Measurements from ENCODE around the gene MMS22L. TPM values are rescaled to one million over a fixed set of nuclear protein-coding genes. Genes with fewer than 3 reads are reported as not detected.
"Not testable (repeated sequence)": the region's sequence is repeated elsewhere in the genome, so short reads cannot be mapped to it uniquely, and the experiment has no call there.

The MMS22L gene
- total RNA-seq, 2 experiments from 2014 or later, result 41.3 to 50.9 TPM

- no peak overlapping the region for H3K27ac Mint-ChIP-seq
- peaks cover 8% of the 10 kb centered on the region for H3K36me3 Mint-ChIP-seq
- H3K4me3 Mint-ChIP-seq, result no peak overlapping the region
- no peaks in the 10 kb centered on the region for H3K27me3 Mint-ChIP-seq
- no peak for DNase-seq
- H3K9me3 Mint-ChIP-seq, result no peaks in the 10 kb centered on the region
- H3K4me1 Mint-ChIP-seq, result peaks cover 5% of the 10 kb centered on the region
These were observed 93.2 kb downstream of the MMS22L start for GRCh38 chr6:97189767-97190166.

DNA sequence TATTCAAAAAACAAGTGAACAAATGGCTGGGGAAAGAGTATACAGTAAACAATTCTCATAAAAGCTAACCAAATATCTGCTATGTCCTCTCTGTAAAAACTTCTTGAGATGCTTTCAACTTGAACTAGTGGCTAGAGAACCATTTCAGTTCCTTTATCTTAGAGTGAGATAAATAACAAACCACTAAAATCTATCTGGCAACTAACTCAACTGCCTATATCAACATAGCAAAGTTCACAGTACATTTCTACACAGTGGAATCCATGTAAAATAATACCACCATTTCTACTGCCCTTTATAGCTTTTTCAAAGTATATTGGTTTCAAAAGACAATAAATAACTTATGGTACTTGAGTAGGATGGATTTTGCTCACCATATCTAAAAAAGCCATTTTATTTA, 95.1 kb downstream of the MMS22L start:
- no peak for DNase-seq
- no peaks in the 10 kb centered on the region for H3K9me3 Mint-ChIP-seq
- no peaks in the 10 kb centered on the region for H3K27me3 Mint-ChIP-seq
- no peak overlapping the region for H3K4me3 Mint-ChIP-seq
- H3K4me1 Mint-ChIP-seq, result peaks cover 5% of the 10 kb centered on the region
- no peak overlapping the region for H3K27ac Mint-ChIP-seq
- no peaks in the 10 kb centered on the region for H3K36me3 Mint-ChIP-seq

DNA sequence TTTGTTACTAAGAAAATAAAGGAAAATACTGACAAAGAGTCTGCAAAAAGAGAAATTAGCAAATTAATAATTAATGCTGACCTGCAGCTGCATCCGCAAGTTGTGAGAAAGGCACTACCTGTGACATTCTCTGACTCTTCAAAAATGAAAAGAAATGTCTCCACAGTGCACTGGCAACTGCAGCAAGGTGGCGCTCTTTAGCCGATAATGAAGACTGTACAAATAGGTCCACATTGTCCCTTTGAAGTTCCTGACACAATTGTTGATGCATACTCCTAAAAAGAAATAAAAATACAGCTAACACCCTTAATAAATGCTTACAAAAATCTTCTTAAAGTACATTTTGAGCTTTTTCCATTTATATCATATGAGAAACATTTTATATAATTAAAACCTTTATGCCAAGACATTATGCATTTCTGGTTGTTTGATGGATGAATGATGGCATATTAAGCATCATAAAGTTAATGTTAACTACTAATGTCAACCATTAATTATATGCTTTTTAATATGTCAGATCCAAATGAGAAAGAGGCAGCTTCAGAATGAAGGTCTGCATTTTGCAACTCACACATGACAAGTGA, 96.5 kb downstream of the MMS22L start:
- no peaks in the 10 kb centered on the region for H3K36me3 Mint-ChIP-seq

DNA sequence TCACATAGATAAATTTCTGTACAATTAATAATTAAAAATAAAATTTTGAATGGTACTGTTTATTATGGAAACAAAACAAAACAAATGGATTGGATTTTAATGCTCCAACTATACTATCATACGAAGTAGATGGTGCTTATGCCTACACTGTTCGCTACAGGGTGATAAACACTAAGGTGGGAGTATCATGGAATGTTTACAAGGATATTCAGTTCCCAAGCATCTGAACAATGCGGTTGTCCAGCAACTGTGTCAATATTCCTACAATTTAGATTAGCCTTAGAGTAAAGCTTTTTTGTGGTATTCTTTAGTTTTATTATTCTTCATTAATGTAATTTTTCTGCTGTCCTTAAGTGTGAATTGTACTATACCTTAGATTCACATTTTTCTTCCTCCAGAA, 105.1 kb downstream of the MMS22L start:
- H3K4me1 Mint-ChIP-seq, result no peaks in the 10 kb centered on the region
- H3K27ac Mint-ChIP-seq, result no peak overlapping the region
- H3K27me3 Mint-ChIP-seq, result no peaks in the 10 kb centered on the region
- H3K4me3 Mint-ChIP-seq, result no peak overlapping the region
- H3K9me3 Mint-ChIP-seq, result no peaks in the 10 kb centered on the region
- peaks cover 17% of the 10 kb centered on the region for H3K36me3 Mint-ChIP-seq
- DNase-seq, result no peak

More for the DNA sequence above, 96.5 kb downstream of the MMS22L start:
- Mint-ChIP-seq H3K4me1 (no peaks in the 10 kb centered on the region), H3K9me3 (no peaks in the 10 kb centered on the region), H3K27ac (no peak overlapping the region), H3K27me3 (no peaks in the 10 kb centered on the region), H3K4me3 (no peak overlapping the region)
- DNase-seq, result peak; percentile 49

GRCh38 chr6:97176468-97176867, 106.5 kb downstream of the MMS22L start:
- DNase-seq, result no peak
- peaks cover 20% of the 10 kb centered on the region for H3K36me3 Mint-ChIP-seq
- H3K4me1 Mint-ChIP-seq, result no peaks in the 10 kb centered on the region
- H3K27ac Mint-ChIP-seq, result no peak overlapping the region
- no peak overlapping the region for H3K4me3 Mint-ChIP-seq
- H3K9me3 Mint-ChIP-seq, result no peaks in the 10 kb centered on the region
- no peaks in the 10 kb centered on the region for H3K27me3 Mint-ChIP-seq

DNA sequence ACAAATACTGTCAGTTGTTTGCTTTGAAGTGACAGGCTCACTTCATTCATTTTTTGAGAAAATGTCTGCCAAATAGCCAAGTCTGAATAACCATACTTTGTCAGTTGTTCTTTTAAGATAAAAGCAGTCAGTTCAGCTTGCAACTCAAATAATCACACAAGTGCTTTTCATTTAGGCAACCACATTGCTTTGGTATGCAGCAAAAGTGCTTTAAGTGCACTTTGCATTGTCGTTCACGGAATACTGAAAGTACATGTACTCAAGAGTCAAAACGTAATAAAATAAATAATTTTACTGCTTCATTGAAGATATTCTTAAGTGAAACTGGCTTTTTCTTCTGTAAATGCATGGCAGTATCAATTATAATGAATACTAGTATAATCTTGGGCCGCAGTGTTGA, 107.2 kb downstream of the MMS22L start:
- DNase-seq, result no peak
- Mint-ChIP-seq H3K4me1 (no peaks in the 10 kb centered on the region), H3K9me3 (no peaks in the 10 kb centered on the region), H3K36me3 (peaks cover 25% of the 10 kb centered on the region), H3K27ac (no peak overlapping the region), H3K27me3 (no peaks in the 10 kb centered on the region), H3K4me3 (no peak overlapping the region)

DNA sequence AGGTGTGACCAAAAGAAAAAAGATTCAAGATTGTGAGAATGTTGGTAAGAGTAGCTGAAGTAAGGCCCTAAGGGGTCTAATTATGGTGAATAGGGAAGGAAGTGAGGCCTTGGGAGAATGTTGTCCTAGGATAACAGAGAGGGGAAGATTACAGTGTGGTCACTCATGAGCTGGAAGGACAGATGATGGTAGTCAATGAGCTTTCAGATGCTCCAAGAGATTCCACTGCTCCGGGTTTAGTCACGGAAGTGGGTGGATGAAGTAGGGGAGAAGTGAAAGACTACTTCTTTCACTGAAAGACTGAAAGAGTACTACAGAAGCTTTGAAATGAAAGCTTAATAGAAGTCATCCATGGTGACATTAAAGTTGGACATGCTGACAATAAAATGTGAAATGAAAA, 108.5 kb downstream of the MMS22L start:
- peaks cover 25% of the 10 kb centered on the region for H3K36me3 Mint-ChIP-seq
- no peak for DNase-seq
- no peaks in the 10 kb centered on the region for H3K27me3 Mint-ChIP-seq
- H3K9me3 Mint-ChIP-seq, result no peaks in the 10 kb centered on the region
- H3K4me3 Mint-ChIP-seq, result no peak overlapping the region
- H3K27ac Mint-ChIP-seq, result no peak overlapping the region
- H3K4me1 Mint-ChIP-seq, result no peaks in the 10 kb centered on the region

DNA sequence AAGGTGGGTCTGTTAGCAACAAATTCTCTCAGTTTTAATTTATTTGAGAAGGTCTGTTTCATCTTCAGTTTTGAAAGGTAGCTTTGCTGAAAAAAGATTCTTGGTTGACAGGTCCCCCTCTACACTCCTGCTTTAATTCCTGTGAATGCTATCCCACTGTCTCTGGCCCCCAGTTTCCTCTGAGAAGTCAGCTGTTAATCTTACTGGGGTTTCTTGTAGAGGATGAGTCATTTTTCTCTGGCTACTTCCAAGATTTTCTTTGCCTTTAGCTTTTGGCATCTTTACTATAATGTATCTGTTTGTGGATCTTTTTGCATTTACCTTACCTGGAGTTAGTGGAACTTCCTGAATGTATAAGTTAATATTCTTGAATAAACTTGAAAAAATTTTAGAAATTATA, 122.7 kb downstream of the MMS22L start:
- H3K4me3 Mint-ChIP-seq, result no peak overlapping the region

DNA sequence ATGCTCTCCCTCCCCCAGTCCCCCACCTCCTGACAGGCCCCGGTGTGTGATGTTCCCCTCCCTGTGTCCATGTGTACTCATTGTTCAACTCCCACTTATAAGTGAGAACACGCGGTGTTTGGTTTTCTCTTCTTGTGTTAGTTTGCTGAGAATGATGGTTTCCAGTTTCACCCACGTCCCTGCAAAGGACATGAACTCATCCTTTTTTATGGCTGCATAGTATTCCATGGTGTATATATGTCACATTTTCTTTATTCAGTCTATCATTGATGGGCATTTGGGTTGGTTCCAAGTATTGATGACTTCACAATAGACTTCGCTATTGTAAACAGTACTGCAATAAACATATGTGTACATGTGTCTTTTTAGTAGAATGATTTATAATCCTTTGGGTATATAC, 127.6 kb downstream of the MMS22L start:
- not testable (repeated sequence) for H3K4me3 Mint-ChIP-seq, H3K27me3 Mint-ChIP-seq

More for the DNA sequence above, 122.7 kb downstream of the MMS22L start:
- Mint-ChIP-seq H3K9me3 (peaks cover 26% of the 10 kb centered on the region), H3K27me3 (no peaks in the 10 kb centered on the region), H3K36me3 (peaks cover 69% of the 10 kb centered on the region), H3K27ac (no peak overlapping the region), H3K4me1 (no peaks in the 10 kb centered on the region)
- no peak for DNase-seq

GRCh38 chr6:97154015-97154414, 129.0 kb downstream of the MMS22L start:
- peaks cover 50% of the 10 kb centered on the region for H3K36me3 Mint-ChIP-seq
- H3K4me1 Mint-ChIP-seq, result peaks cover 10% of the 10 kb centered on the region
- peaks cover 20% of the 10 kb centered on the region for H3K9me3 Mint-ChIP-seq

More for the DNA sequence above, 127.6 kb downstream of the MMS22L start:
- DNase-seq, H3K27ac Mint-ChIP-seq, H3K4me1 Mint-ChIP-seq: not testable (repeated sequence)
- H3K9me3 Mint-ChIP-seq, result peaks cover 20% of the 10 kb centered on the region
- peaks cover 53% of the 10 kb centered on the region for H3K36me3 Mint-ChIP-seq

DNA sequence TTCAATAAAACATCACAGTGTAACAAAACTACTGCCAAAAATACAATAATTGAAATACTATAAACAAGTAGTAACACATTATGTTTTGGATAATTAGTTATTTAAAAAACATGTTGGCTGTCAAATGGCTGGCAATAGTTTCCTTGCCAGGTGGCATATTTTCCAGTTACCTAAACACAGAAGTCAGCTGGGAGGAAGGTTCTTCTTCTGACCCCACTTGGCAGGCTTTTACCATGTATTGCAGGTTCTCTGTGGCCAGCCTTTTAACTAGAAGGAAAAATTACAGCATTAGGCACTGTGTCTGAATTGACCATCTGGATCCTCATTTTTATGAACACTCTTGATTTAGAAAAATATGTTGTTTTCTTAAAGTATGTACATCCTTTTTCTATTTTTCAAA, 131.4 kb downstream of the MMS22L start:
- Mint-ChIP-seq H3K27ac (no peak overlapping the region), H3K4me1 (peaks cover 10% of the 10 kb centered on the region), H3K9me3 (peaks cover 6% of the 10 kb centered on the region)

More at GRCh38 chr6:97154015-97154414, 129.0 kb downstream of the MMS22L start:
- no peaks in the 10 kb centered on the region for H3K27me3 Mint-ChIP-seq
- H3K4me3 Mint-ChIP-seq, result no peak overlapping the region
- no peak overlapping the region for H3K27ac Mint-ChIP-seq
- no peak for DNase-seq

DNA sequence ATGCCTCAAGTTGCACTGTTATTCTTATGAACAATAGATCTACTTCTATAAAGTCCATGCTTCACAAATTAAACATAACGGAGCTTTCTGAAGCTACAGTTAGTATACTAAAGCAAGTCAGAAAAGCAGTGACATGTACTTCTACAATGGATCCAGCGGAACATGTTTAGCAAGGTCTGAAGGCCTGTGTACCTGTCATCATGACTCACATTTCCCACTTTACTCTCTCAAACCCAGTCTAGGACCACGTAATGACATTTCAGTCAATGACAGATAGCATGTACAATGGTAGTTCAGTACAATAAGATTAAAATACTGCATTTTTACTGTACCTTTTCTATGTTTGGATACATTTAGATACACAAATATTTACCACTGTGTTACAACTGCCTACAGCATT, 132.1 kb downstream of the MMS22L start:
- peaks cover 2% of the 10 kb centered on the region for H3K9me3 Mint-ChIP-seq
- peaks cover 20% of the 10 kb centered on the region for H3K36me3 Mint-ChIP-seq
- H3K4me1 Mint-ChIP-seq, result peaks cover 10% of the 10 kb centered on the region
- no peaks in the 10 kb centered on the region for H3K27me3 Mint-ChIP-seq
- H3K4me3 Mint-ChIP-seq, result no peak overlapping the region
- no peak for DNase-seq
- H3K27ac Mint-ChIP-seq, result no peak overlapping the region

More for the DNA sequence above, 131.4 kb downstream of the MMS22L start:
- no peaks in the 10 kb centered on the region for H3K27me3 Mint-ChIP-seq
- peaks cover 26% of the 10 kb centered on the region for H3K36me3 Mint-ChIP-seq
- no peak for DNase-seq
- H3K4me3 Mint-ChIP-seq, result no peak overlapping the region

GRCh38 chr6:97147421-97147820, 135.6 kb downstream of the MMS22L start:
- no peaks in the 10 kb centered on the region for H3K9me3 Mint-ChIP-seq
- H3K4me1 Mint-ChIP-seq, result peaks cover 20% of the 10 kb centered on the region
- H3K36me3 Mint-ChIP-seq, result peaks cover 26% of the 10 kb centered on the region
- H3K4me3 Mint-ChIP-seq, result no peak overlapping the region
- H3K27ac Mint-ChIP-seq, result no peak overlapping the region
- DNase-seq, result no peak
- H3K27me3 Mint-ChIP-seq, result no peaks in the 10 kb centered on the region

GRCh38 chr6:97145691-97146090, 137.3 kb downstream of the MMS22L start:
- Mint-ChIP-seq H3K4me1 (peaks cover 19% of the 10 kb centered on the region), H3K4me3 (no peak overlapping the region), H3K27me3 (no peaks in the 10 kb centered on the region), H3K9me3 (no peaks in the 10 kb centered on the region), H3K27ac (no peak overlapping the region), H3K36me3 (peaks cover 24% of the 10 kb centered on the region)
- DNase-seq, result no peak

GRCh38 chr6:97141756-97142155, 141.3 kb downstream of the MMS22L start:
- peaks cover 33% of the 10 kb centered on the region for H3K36me3 Mint-ChIP-seq
- H3K4me3 Mint-ChIP-seq, result no peak overlapping the region
- H3K4me1 Mint-ChIP-seq, result peaks cover 25% of the 10 kb centered on the region
- no peaks in the 10 kb centered on the region for H3K27me3 Mint-ChIP-seq
- H3K27ac Mint-ChIP-seq, result no peak overlapping the region
- no peak for DNase-seq
- no peaks in the 10 kb centered on the region for H3K9me3 Mint-ChIP-seq

DNA sequence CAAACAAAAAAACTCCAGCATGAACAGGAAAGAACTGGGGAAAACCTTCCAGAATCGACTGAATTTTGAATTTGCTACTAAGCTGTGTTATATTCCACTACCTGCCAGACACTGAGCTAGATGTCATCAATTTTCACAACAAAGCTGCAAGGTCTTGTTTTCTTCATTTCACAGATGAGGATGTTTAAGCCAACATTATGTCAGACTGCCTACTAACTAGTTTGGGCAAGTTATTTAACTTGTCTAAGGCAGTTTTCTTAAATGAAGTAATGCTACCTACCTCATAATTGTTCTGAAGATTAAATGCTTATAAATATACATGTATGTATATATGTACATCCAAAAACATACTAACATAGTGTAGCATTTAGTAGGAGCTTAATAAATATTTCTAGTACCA, 144.4 kb downstream of the MMS22L start:
- no peaks in the 10 kb centered on the region for H3K27me3 Mint-ChIP-seq
- peaks cover 28% of the 10 kb centered on the region for H3K4me1 Mint-ChIP-seq
- peaks cover 19% of the 10 kb centered on the region for H3K36me3 Mint-ChIP-seq
- no peak overlapping the region for H3K27ac Mint-ChIP-seq
- no peak for DNase-seq
- no peak overlapping the region for H3K4me3 Mint-ChIP-seq
- H3K9me3 Mint-ChIP-seq, result no peaks in the 10 kb centered on the region

Data from activated naive CD8-positive, alpha-beta T cell treated with anti-CD3 and anti-CD28 coated beads for 36 hours (primary cell).